GM12878 (cell line): ENCODE results near the gene LEMD2. TPM values are rescaled to one million over a fixed set of nuclear protein-coding genes. Genes with fewer than 3 reads are reported as not detected.

Source experiments
- ATAC-seq: fragments of 200-7000 bp; cut with Tn5 transposase; 3 replicates; pipeline ENCODE4 v1.9.1; 2020; ENCODE audit warnings: mild to moderate bottlenecking, moderate library complexity
- BruUV-seq: library from RNA; stranded (reverse); fragments of 400-500 nt; replicated peaks from 2 replicates; lab custom pipeline; 2021; lab: Mats Ljungman, UMichigan
- CTCF ChIA-PET: fragments of 300-600 bp; sonication (Branson Sonifier 250); formaldehyde crosslinking; extraction: SDS; loops from one replicate; lab custom pipeline; 2021; ENCODE audit warnings: inconsistent platforms; lab: Yijun Ruan, JAX
- POLR2A ChIA-PET: fragments of 350-600 bp; formaldehyde crosslinking; extraction: SDS; loops from one replicate; lab custom pipeline; 2021; ENCODE audit warnings: inconsistent platforms; lab: Charles Lee
- RAD21 ChIA-PET: fragments of 300-600 bp; sonication (Branson Sonifier 250); formaldehyde crosslinking; loops from one replicate; lab custom pipeline; 2023; ENCODE audit warnings: antibody characterized with exemption; ENCODE audit not compliant: unreplicated experiment; lab: Charles Lee
- SMC1A ChIA-PET: fragments of 300-600 bp; sonication (Branson Sonifier 250); formaldehyde crosslinking; loops from one replicate; lab custom pipeline; 2023; ENCODE audit not compliant: unreplicated experiment, uncharacterized antibody; lab: Charles Lee
- DNase-seq: peaks from one replicate; pipeline ENCODE4 v3.0.0-alpha.2; 2011; ENCODE audit warnings: low read depth, low spot score
- FAIRE-seq: peaks from 3 replicates; lab custom pipeline; 2011; peaks lifted over from hg19 to GRCh38; lab: Jason Lieb, UNC
- H2AFZ ChIP-seq: 2 replicates; pipeline ENCODE4 v1.6.0; 2011; ENCODE audit warnings: low read depth, low read length, control low read depth; ENCODE audit not compliant: control insufficient read depth
- H3K27ac ChIP-seq: 2 replicates; pipeline ENCODE4 v1.5.1; 2011; ENCODE audit warnings: control low read depth; ENCODE audit not compliant: control insufficient read depth, insufficient read depth
- H3K27me3 ChIP-seq, 2 experiments: replicated peaks in 1 of 2; 2 replicates each; pipeline versions ENCODE4 v1.6.0 to v1.6.1; 2011; ENCODE audit warnings: low read length in 1 of 2; ENCODE audit not compliant: control insufficient read depth in 2 of 2, insufficient read depth in 2 of 2
- H3K36me3 ChIP-seq, 2 experiments: 2 replicates each; pipeline ENCODE4 v1.5.1; 2011; ENCODE audit warnings: low read length in 1 of 2; ENCODE audit not compliant: control insufficient read depth in 2 of 2, insufficient read depth in 2 of 2
- H3K4me1 ChIP-seq: 2 replicates; pipeline ENCODE4 v1.6.1; 2011; ENCODE audit warnings: mild to moderate bottlenecking, low read length, moderate library complexity, mixed read lengths; ENCODE audit not compliant: control insufficient read depth, insufficient read depth
- H3K4me2 ChIP-seq: 2 replicates; pipeline ENCODE4 v1.6.0; 2011; ENCODE audit warnings: control low read depth; ENCODE audit not compliant: control insufficient read depth, insufficient read depth
- H3K4me3 ChIP-seq: fragments of 200-600 bp; sonication (generic); 2 replicates; pipeline ENCODE4 v1.5.1; 2016
- H3K79me2 ChIP-seq: 2 replicates; pipeline ENCODE4 v1.6.0; 2011; ENCODE audit warnings: low read length; ENCODE audit not compliant: control insufficient read depth, insufficient read depth
- H3K9ac ChIP-seq: 2 replicates; pipeline ENCODE4 v1.8.0; 2011; ENCODE audit warnings: low read length, control low read depth, mixed read lengths; ENCODE audit not compliant: control insufficient read depth, insufficient read depth
- H3K9me3 ChIP-seq: replicated peaks from 3 replicates; pipeline ENCODE4 v1.5.1; 2011; ENCODE audit warnings: mild to moderate bottlenecking, low read length; ENCODE audit not compliant: control insufficient read depth, insufficient read depth
- H4K20me1 ChIP-seq: 2 replicates; pipeline ENCODE4 v1.6.0; 2011; ENCODE audit not compliant: control insufficient read depth, insufficient read depth
- CBFB ChIP-seq: IDR thresholded peaks from 2 replicates; pipeline ENCODE4 v1.6.1; 2016; ENCODE audit warnings: antibody characterized with exemption, low read depth
- E2F4 ChIP-seq: IDR thresholded peaks from 2 replicates; pipeline ENCODE4 v1.6.1; 2012; ENCODE audit warnings: low read depth, low read length, improper control_type of control experiment
- FOS ChIP-seq: IDR thresholded peaks from 3 replicates; pipeline ENCODE4 v1.6.1; 2011; ENCODE audit warnings: borderline replicate concordance; ENCODE audit not compliant: insufficient read length; ENCODE audit errors: extremely low read depth
- GATAD2B ChIP-seq: fragments of 450-650 bp; conservative IDR thresholded peaks from 2 replicates; pipeline ENCODE4 v1.6.1; 2017; ENCODE audit warnings: low read depth, mild to moderate bottlenecking, moderate library complexity
- IKZF1 ChIP-seq: fragments of 450-650 bp; conservative IDR thresholded peaks from 2 replicates; pipeline ENCODE4 v1.6.1; 2017; ENCODE audit warnings: antibody characterized with exemption, mild to moderate bottlenecking
- JUNB ChIP-seq: IDR thresholded peaks from 2 replicates; pipeline ENCODE4 v1.6.1; 2016; ENCODE audit warnings: antibody characterized with exemption, mild to moderate bottlenecking
- MYB ChIP-seq: fragments of 150-350 bp; IDR thresholded peaks from 2 replicates; pipeline ENCODE4 v1.6.1; 2014; ENCODE audit warnings: mild to moderate bottlenecking, low read depth, low read length, borderline replicate concordance
- NBN ChIP-seq: fragments of 450-650 bp; IDR thresholded peaks from 2 replicates; pipeline ENCODE4 v1.6.1; 2016
- NR2C2 ChIP-seq: IDR thresholded peaks from 2 replicates; pipeline ENCODE4 v1.6.1; 2011; ENCODE audit warnings: borderline replicate concordance, low read depth; ENCODE audit not compliant: control insufficient read depth, insufficient read length
- NR2F1 ChIP-seq: fragments of 450-650 bp; conservative IDR thresholded peaks from 2 replicates; pipeline ENCODE4 v1.6.1; 2017; ENCODE audit warnings: mild to moderate bottlenecking
- RAD21 ChIP-seq: IDR thresholded peaks from 2 replicates; pipeline ENCODE4 v1.6.1; 2011; ENCODE audit warnings: mild to moderate bottlenecking, low read depth, low read length, moderate library complexity; ENCODE audit not compliant: insufficient read depth
- SMC3 ChIP-seq: IDR thresholded peaks from 2 replicates; pipeline ENCODE4 v1.6.1; 2011; ENCODE audit warnings: low read length, improper control_type of control experiment, borderline replicate concordance
- STAT1 ChIP-seq: fragments of 450-650 bp; conservative IDR thresholded peaks from 2 replicates; pipeline ENCODE4 v1.6.1; 2014; ENCODE audit warnings: antibody characterized with exemption, mild to moderate bottlenecking
- TARDBP ChIP-seq: IDR thresholded peaks from 2 replicates; pipeline ENCODE4 v1.6.1; 2016; ENCODE audit warnings: borderline replicate concordance
- ZNF274 ChIP-seq: IDR thresholded peaks from one replicate; pipeline ENCODE4 v1.8.0; 2011; ENCODE audit not compliant: insufficient read length, insufficient read depth
- ZNF622 ChIP-seq: fragments of 450-650 bp; IDR thresholded peaks from 2 replicates; pipeline ENCODE4 v1.6.1; 2017; ENCODE audit warnings: mild to moderate bottlenecking, inconsistent platforms
- WGBS: methylation state at CpG from one replicate; pipeline ENCODE4 v1.1.6; 2016; ENCODE audit warnings: low lambda C conversion rate; ENCODE audit not compliant: insufficient replicate concordance, insufficient coverage; ENCODE audit errors: missing lambda C conversion rate; 5-methylcytosine and 5-hydroxymethylcytosine counted together
- in situ Hi-C: fragments of 300-500 bp; cut with MboI; formaldehyde crosslinking; loops from 9 replicates; pipeline ENCODE4 v1.14.3; 2018; ENCODE audit warnings: mixed read lengths
- intact Hi-C: fragments of 100-400 bp; cut with micrococcal nuclease; formaldehyde crosslinking; loops from one replicate; pipeline ENCODE4 v1.14.2; 2022; ENCODE audit not compliant: unreplicated experiment
- polyA plus RNA-seq, 11 experiments: library from polyadenylated mRNA; depleted of rRNA in 4 of 11; unstranded in 6 of 11; stranded (reverse) in 5 of 11; fragments of >200 nt; fragmentation: Nextera tagmentation in 4 of 11; fragmentation: Illumina TruSeq in 1 of 11; extraction: Ambion mirVana in 4 of 11; extraction: Trizol in 1 of 11; gene quantifications; 1 replicate in 1 of 11; 2 replicates in 10 of 11; pipeline versions ENCODE4 v1.2.1 to v1.2.3, GENCODE V29; 2011 to 2016; ENCODE audit warnings: inconsistent platforms in 2 of 11, missing spikeins in 2 of 11, low read depth in 1 of 11
- total RNA-seq, 4 experiments: library from RNA; depleted of rRNA in 3 of 4; stranded (reverse); fragments of >200 nt in 3 of 4; fragmentation: Illumina TruSeq in 1 of 4; extraction: Trizol in 1 of 4; gene quantifications; 2 replicates each; pipeline versions ENCODE4 v1.2.1 to v1.2.3, GENCODE V29; 2013 to 2021
- TF ChIP-seq, protein P1 (sequence below): fragments of 450-650 bp; IDR thresholded peaks from 2 replicates; pipeline ENCODE4 v1.6.1; 2017; ENCODE audit warnings: mild to moderate bottlenecking
- TF ChIP-seq, protein P2 (sequence below): fragments of 450-650 bp; conservative IDR thresholded peaks from 2 replicates; pipeline ENCODE4 v1.6.1; 2017; ENCODE audit warnings: mild to moderate bottlenecking, moderate library complexity
- TF ChIP-seq, protein P3 (sequence below), 3 experiments: IDR thresholded peaks in 2 of 3; conservative IDR thresholded peaks in 1 of 3; 2 replicates each; pipeline ENCODE4 v1.5.1; 2011; ENCODE audit warnings: low read depth in 3 of 3, low read length in 3 of 3, mild to moderate bottlenecking in 3 of 3, control low read depth in 2 of 3, moderate library complexity in 2 of 3, inconsistent platforms in 1 of 3, mixed read lengths in 1 of 3; ENCODE audit not compliant: control insufficient read depth in 2 of 3, insufficient read depth in 1 of 3; ENCODE audit errors: extremely low read depth in 1 of 3

The LEMD2 gene
- total and polyA plus RNA-seq, 10 of the 15 experiments (the other 5 are each of a cell fraction or from before 2014, with no cell fraction given), result 0.45 to 47.1 (median 22.8) TPM

GRCh38 chr6:33727932-33728331 lies 61.0 kb downstream of the LEMD2 start:
- no peak for ATAC-seq
- FAIRE-seq, result no peak
- in situ Hi-C loops (no loop called here), intact Hi-C loops (no loop called here)
- no peak overlapping the region for H3K9ac ChIP-seq
- BruUV-seq, result no TSS peak
- peaks cover 4 to 12% of the 10 kb centered on the region in 2 experiments; a peak in 2 of 4 replicates for H3K27me3 ChIP-seq
- no peaks in the 10 kb centered on the region for H3K36me3 ChIP-seq
- H2AFZ ChIP-seq, result no peak overlapping the region
- H3K4me1 ChIP-seq, result no peaks in the 10 kb centered on the region
- WGBS, result 65% methylated on average over 10 of the region's 11 CpGs
- ChIA-PET SMC1A (no interaction called here), CTCF (interaction anchor here (0.9 kb wide), 1 partner anchor 38 kb away, joined by 3 read pairs; no protein-coding TSS in a partner anchor), RAD21 (no interaction called here), POLR2A (no interaction called here)
- TF ChIP-seq IKZF1 (no peak), ZNF622 (no peak), FOS (no peak), MYB (no peak), SMC3 (no peak), JUNB (no peak), ZNF274 (no peak), NR2C2 (no peak), STAT1 (no peak), RAD21 (no peak), E2F4 (no peak), CBFB (no peak), NBN (no peak), NR2F1 (no peak), TARDBP (no peak), GATAD2B (no peak)
- TF ChIP-seq, protein P1, sequence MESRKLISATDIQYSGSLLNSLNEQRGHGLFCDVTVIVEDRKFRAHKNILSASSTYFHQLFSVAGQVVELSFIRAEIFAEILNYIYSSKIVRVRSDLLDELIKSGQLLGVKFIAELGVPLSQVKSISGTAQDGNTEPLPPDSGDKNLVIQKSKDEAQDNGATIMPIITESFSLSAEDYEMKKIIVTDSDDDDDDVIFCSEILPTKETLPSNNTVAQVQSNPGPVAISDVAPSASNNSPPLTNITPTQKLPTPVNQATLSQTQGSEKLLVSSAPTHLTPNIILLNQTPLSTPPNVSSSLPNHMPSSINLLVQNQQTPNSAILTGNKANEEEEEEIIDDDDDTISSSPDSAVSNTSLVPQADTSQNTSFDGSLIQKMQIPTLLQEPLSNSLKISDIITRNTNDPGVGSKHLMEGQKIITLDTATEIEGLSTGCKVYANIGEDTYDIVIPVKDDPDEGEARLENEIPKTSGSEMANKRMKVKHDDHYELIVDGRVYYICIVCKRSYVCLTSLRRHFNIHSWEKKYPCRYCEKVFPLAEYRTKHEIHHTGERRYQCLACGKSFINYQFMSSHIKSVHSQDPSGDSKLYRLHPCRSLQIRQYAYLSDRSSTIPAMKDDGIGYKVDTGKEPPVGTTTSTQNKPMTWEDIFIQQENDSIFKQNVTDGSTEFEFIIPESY, result no peak
- TF ChIP-seq, protein P2, sequence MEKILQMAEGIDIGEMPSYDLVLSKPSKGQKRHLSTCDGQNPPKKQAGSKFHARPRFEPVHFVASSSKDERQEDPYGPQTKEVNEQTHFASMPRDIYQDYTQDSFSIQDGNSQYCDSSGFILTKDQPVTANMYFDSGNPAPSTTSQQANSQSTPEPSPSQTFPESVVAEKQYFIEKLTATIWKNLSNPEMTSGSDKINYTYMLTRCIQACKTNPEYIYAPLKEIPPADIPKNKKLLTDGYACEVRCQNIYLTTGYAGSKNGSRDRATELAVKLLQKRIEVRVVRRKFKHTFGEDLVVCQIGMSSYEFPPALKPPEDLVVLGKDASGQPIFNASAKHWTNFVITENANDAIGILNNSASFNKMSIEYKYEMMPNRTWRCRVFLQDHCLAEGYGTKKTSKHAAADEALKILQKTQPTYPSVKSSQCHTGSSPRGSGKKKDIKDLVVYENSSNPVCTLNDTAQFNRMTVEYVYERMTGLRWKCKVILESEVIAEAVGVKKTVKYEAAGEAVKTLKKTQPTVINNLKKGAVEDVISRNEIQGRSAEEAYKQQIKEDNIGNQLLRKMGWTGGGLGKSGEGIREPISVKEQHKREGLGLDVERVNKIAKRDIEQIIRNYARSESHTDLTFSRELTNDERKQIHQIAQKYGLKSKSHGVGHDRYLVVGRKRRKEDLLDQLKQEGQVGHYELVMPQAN, result no peak
- TF ChIP-seq, protein P3, sequence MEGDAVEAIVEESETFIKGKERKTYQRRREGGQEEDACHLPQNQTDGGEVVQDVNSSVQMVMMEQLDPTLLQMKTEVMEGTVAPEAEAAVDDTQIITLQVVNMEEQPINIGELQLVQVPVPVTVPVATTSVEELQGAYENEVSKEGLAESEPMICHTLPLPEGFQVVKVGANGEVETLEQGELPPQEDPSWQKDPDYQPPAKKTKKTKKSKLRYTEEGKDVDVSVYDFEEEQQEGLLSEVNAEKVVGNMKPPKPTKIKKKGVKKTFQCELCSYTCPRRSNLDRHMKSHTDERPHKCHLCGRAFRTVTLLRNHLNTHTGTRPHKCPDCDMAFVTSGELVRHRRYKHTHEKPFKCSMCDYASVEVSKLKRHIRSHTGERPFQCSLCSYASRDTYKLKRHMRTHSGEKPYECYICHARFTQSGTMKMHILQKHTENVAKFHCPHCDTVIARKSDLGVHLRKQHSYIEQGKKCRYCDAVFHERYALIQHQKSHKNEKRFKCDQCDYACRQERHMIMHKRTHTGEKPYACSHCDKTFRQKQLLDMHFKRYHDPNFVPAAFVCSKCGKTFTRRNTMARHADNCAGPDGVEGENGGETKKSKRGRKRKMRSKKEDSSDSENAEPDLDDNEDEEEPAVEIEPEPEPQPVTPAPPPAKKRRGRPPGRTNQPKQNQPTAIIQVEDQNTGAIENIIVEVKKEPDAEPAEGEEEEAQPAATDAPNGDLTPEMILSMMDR (IDR thresholded peaks at IDR 0.05 in 2 of 3, conservative IDR thresholded peaks at IDR 0.05 in 1 of 3; ENCODE audit: control insufficient read depth in 2 of 3, extremely low read depth in 1 of 3, insufficient read depth in 1 of 3, low read depth in 3 of 3, low read length in 3 of 3), result no peak
- H4K20me1 ChIP-seq, result no peaks in the 10 kb centered on the region; the same call in 1 of the 2 replicates
- DNase-seq, result no peak
- no peaks in the 10 kb centered on the region for H3K9me3 ChIP-seq
- H3K4me2 ChIP-seq, result no peak overlapping the region
- no peak overlapping the region for H3K27ac ChIP-seq
- no peak overlapping the region for H3K4me3 ChIP-seq
- no peaks in the 10 kb centered on the region for H3K79me2 ChIP-seq
